Neural progenitor cell (in vitro differentiated cells): ENCODE results near the gene GASK1A. TPM values are rescaled to one million over a fixed set of nuclear protein-coding genes. Genes with fewer than 3 reads are reported as not detected.

Experiments used
- DNase-seq: peaks from one replicate; pipeline ENCODE4 v3.0.0-alpha.2; 2016; ENCODE audit warnings: low spot score
- H2AFZ ChIP-seq: fragments of 200-600 bp; sonication (generic); replicated peaks from 2 replicates; pipeline ENCODE4 v1.6.1; 2016; ENCODE audit warnings: antibody characterized with exemption
- H3F3A ChIP-seq: fragments of 200-600 bp; sonication (generic); 2 replicates; pipeline ENCODE4 v1.6.1; 2016; ENCODE audit warnings: antibody characterized with exemption, low read depth
- H3K27ac ChIP-seq: fragments of 200-600 bp; sonication (generic); 2 replicates; pipeline ENCODE4 v1.5.1; 2016; ENCODE audit warnings: mild to moderate bottlenecking
- H3K27me3 ChIP-seq: fragments of 200-600 bp; sonication (generic); 2 replicates; pipeline ENCODE4 v1.6.1; 2016; ENCODE audit warnings: mild to moderate bottlenecking, moderate library complexity
- H3K36me3 ChIP-seq: fragments of 200-600 bp; sonication (generic); 2 replicates; pipeline ENCODE4 v1.5.1; 2016
- H3K4me1 ChIP-seq: fragments of 200-600 bp; sonication (generic); 2 replicates; pipeline ENCODE4 v1.6.1; 2016; ENCODE audit warnings: mixed run types
- H3K4me2 ChIP-seq: fragments of 200-600 bp; sonication (generic); 2 replicates; pipeline ENCODE4 v1.6.1; 2016
- H3K4me3 ChIP-seq: fragments of 200-600 bp; sonication (generic); 2 replicates; pipeline ENCODE4 v1.5.1; 2016
- H3K79me2 ChIP-seq: fragments of 200-600 bp; sonication (generic); 2 replicates; pipeline ENCODE4 v1.6.1; 2016; ENCODE audit warnings: low read depth
- H3K9ac ChIP-seq: fragments of 200-600 bp; sonication (generic); 2 replicates; pipeline ENCODE4 v1.6.1; 2016
- H3K9me3 ChIP-seq: fragments of 200-600 bp; sonication (generic); 2 replicates; pipeline ENCODE4 v1.5.1; 2016; ENCODE audit warnings: low read depth
- H4K20me1 ChIP-seq: fragments of 200-600 bp; sonication (generic); 2 replicates; pipeline ENCODE4 v1.6.1; 2016; ENCODE audit warnings: low read depth
- H3K27ac Mint-ChIP-seq: 3 replicates; pipeline ENCODE4 v1.8.0; 2021; ENCODE audit warnings: mixed read lengths
- H3K27me3 Mint-ChIP-seq: 2 replicates; pipeline ENCODE4 v1.8.0; 2022; ENCODE audit warnings: low read depth, mild to moderate bottlenecking, inconsistent platforms, moderate library complexity, mixed read lengths; ENCODE audit not compliant: insufficient read depth
- H3K36me3 Mint-ChIP-seq: 3 replicates; pipeline ENCODE4 v1.8.0; 2021; ENCODE audit warnings: mixed read lengths
- H3K4me1 Mint-ChIP-seq: 3 replicates; pipeline ENCODE4 v1.8.0; 2021; ENCODE audit warnings: mixed read lengths
- H3K4me3 Mint-ChIP-seq: 3 replicates; pipeline ENCODE4 v1.8.0; 2021; ENCODE audit warnings: mild to moderate bottlenecking, moderate library complexity, mixed read lengths
- H3K9me3 Mint-ChIP-seq: 3 replicates; pipeline ENCODE4 v1.8.0; 2020; ENCODE audit warnings: mixed read lengths
- CTCF ChIP-seq: fragments of 200-600 bp; sonication (generic); IDR thresholded peaks from 2 replicates; pipeline ENCODE4 v1.5.1; 2017; ENCODE audit warnings: antibody characterized with exemption, mild to moderate bottlenecking
- EZH2 ChIP-seq: fragments of 200-600 bp; sonication (generic); IDR thresholded peaks from 2 replicates; pipeline ENCODE4 v1.6.1; 2017; ENCODE audit warnings: antibody characterized with exemption, mild to moderate bottlenecking, moderate library complexity
- EZH2phosphoT487 ChIP-seq: fragments of 200-600 bp; sonication (generic); IDR thresholded peaks from 2 replicates; pipeline ENCODE4 v1.6.1; 2017; ENCODE audit warnings: antibody characterized with exemption
- total RNA-seq: library from RNA; depleted of rRNA; stranded (reverse); fragments of >200 nt; gene quantifications from 2 replicates; pipeline ENCODE4 v1.2.3, GENCODE V29; 2015; ENCODE audit warnings: low replicate concordance

The GASK1A gene
- total RNA-seq, 1 donor from 2014 or later, result 3.9 TPM

- H3K27me3 Mint-ChIP-seq, result peaks cover 3% of the 10 kb centered on the region
- H3K27ac ChIP-seq, result no peak overlapping the region
- no peaks in the 10 kb centered on the region for H3K9me3 Mint-ChIP-seq
Observed at GRCh38 chr3:43035801-43036365, 56.8 kb downstream of the GASK1A start.

GRCh38 chr3:43036621-43037423 lies 57.7 kb downstream of the GASK1A start:
- no peak for DNase-seq
- Mint-ChIP-seq H3K36me3 (no peaks in the 10 kb centered on the region), H3K27ac (no peak overlapping the region), H3K4me3 (no peak overlapping the region), H3K27me3 (peaks cover 3% of the 10 kb centered on the region), H3K9me3 (no peaks in the 10 kb centered on the region), H3K4me1 (no peaks in the 10 kb centered on the region)
- Histone ChIP-seq H3F3A (no peaks in the 10 kb centered on the region), H3K4me3 (no peak overlapping the region), H3K4me2 (no peak overlapping the region), H3K9me3 (no peaks in the 10 kb centered on the region), H3K4me1 (no peaks in the 10 kb centered on the region), H3K9ac (no peak overlapping the region), H3K79me2 (no peaks in the 10 kb centered on the region), H3K36me3 (no peaks in the 10 kb centered on the region), H2AFZ (no peak overlapping the region), H3K27me3 (no peaks in the 10 kb centered on the region), H3K27ac (no peak overlapping the region), H4K20me1 (no peaks in the 10 kb centered on the region)
- TF ChIP-seq CTCF (no peak), EZH2 (no peak), EZH2phosphoT487 (no peak)

More at GRCh38 chr3:43035801-43036365, 56.8 kb downstream of the GASK1A start:
- no peak for DNase-seq
- Histone ChIP-seq H3K27me3 (no peaks in the 10 kb centered on the region), H2AFZ (no peak overlapping the region), H3K9me3 (no peaks in the 10 kb centered on the region), H3K79me2 (no peaks in the 10 kb centered on the region), H3K4me3 (no peak overlapping the region), H3K36me3 (no peaks in the 10 kb centered on the region), H3K4me2 (no peak overlapping the region), H4K20me1 (no peaks in the 10 kb centered on the region), H3F3A (no peaks in the 10 kb centered on the region), H3K4me1 (no peaks in the 10 kb centered on the region), H3K9ac (no peak overlapping the region)
- TF ChIP-seq CTCF (no peak), EZH2 (no peak), EZH2phosphoT487 (no peak)
- Mint-ChIP-seq H3K4me1 (no peaks in the 10 kb centered on the region), H3K36me3 (no peaks in the 10 kb centered on the region), H3K27ac (no peak overlapping the region), H3K4me3 (no peak overlapping the region)

- no peak overlapping the region for H2AFZ ChIP-seq
- DNase-seq, result no peak
- no peaks in the 10 kb centered on the region for H3K36me3 Mint-ChIP-seq
- H3K4me1 Mint-ChIP-seq, result no peaks in the 10 kb centered on the region
- H3K9me3 Mint-ChIP-seq, result no peaks in the 10 kb centered on the region
- H3K27ac ChIP-seq, result no peak overlapping the region
- H3K4me3 ChIP-seq, result no peak overlapping the region
- no peaks in the 10 kb centered on the region for H3F3A ChIP-seq
- H3K9ac ChIP-seq, result no peak overlapping the region
- H3K9me3 ChIP-seq, result no peaks in the 10 kb centered on the region
- no peaks in the 10 kb centered on the region for H4K20me1 ChIP-seq
- H3K4me2 ChIP-seq, result no peak overlapping the region
- H3K4me3 Mint-ChIP-seq, result no peak overlapping the region
- TF ChIP-seq EZH2, result no peak
- no peaks in the 10 kb centered on the region for H3K36me3 ChIP-seq
- no peak overlapping the region for H3K27ac Mint-ChIP-seq
- H3K27me3 ChIP-seq, result no peaks in the 10 kb centered on the region
- no peaks in the 10 kb centered on the region for H3K79me2 ChIP-seq
- peaks cover 3% of the 10 kb centered on the region for H3K27me3 Mint-ChIP-seq
- no peaks in the 10 kb centered on the region for H3K4me1 ChIP-seq
Observed at GRCh38 chr3:43038010-43038409, 58.9 kb downstream of the GASK1A start.

- Histone ChIP-seq H3K79me2 (no peaks in the 10 kb centered on the region), H3K36me3 (no peaks in the 10 kb centered on the region), H3K9me3 (peaks cover 6% of the 10 kb centered on the region), H3K4me1 (no peaks in the 10 kb centered on the region), H3K27me3 (no peaks in the 10 kb centered on the region), H4K20me1 (no peaks in the 10 kb centered on the region), H3K27ac (no peak overlapping the region), H3K4me2 (no peak overlapping the region), H2AFZ (no peak overlapping the region), H3F3A (no peaks in the 10 kb centered on the region), H3K4me3 (no peak overlapping the region), H3K9ac (no peak overlapping the region)
- Mint-ChIP-seq H3K27ac (no peak overlapping the region), H3K4me3 (no peak overlapping the region), H3K36me3 (no peaks in the 10 kb centered on the region), H3K27me3 (peaks cover 6% of the 10 kb centered on the region), H3K9me3 (peaks cover 14% of the 10 kb centered on the region), H3K4me1 (no peaks in the 10 kb centered on the region)
- TF ChIP-seq EZH2phosphoT487 (no peak), CTCF (no peak), EZH2 (no peak)
- DNase-seq, result no peak
Observed at GRCh38 chr3:43041517-43041916, 62.4 kb downstream of the GASK1A start.
